ENCODE measurements around the gene HTR3C. TPM values are rescaled to one million over a fixed set of nuclear protein-coding genes. Genes with fewer than 3 reads are reported as not detected.
"Not testable (repeated sequence)": the region's sequence is repeated elsewhere in the genome, so short reads cannot be mapped to it uniquely, and the experiment has no call there.

The HTR3C gene
- total RNA-seq, 3 donors from 2014 or later = not detected

- no peak for TF ChIP-seq CTCF (IDR thresholded peaks at IDR 0.05)
- no peak for TF ChIP-seq POLR2AphosphoS5 (IDR thresholded peaks at IDR 0.05)
- no peak for TF ChIP-seq POLR2A (IDR thresholded peaks at IDR 0.05)
- intact Hi-C loops (cut with DNase I; ENCODE audit: low total_unique reads) = loop anchor here (10.0 kb wide), 1 partner anchor 125 kb away; no protein-coding TSS in a partner anchor
- no peak for DNase-seq (ENCODE audit: low spot score in 2 of 2)
These were observed 23.4 kb upstream of the HTR3C start for GRCh38 chr3:184029443-184029842.

GRCh38 chr3:184030536-184030935 lies 22.3 kb upstream of the HTR3C start:
- no peaks in the 10 kb centered on the region for H3K27me3 ChIP-seq
- H3K9me3 ChIP-seq = no peaks in the 10 kb centered on the region
- no peaks in the 10 kb centered on the region for H3K36me3 ChIP-seq
- H3K4me3 ChIP-seq = no peak overlapping the region
- TF ChIP-seq POLR2AphosphoS5 (IDR thresholded peaks at IDR 0.05) = no peak
- no peak for TF ChIP-seq POLR2A (IDR thresholded peaks at IDR 0.05)
- H3K4me1 ChIP-seq = no peaks in the 10 kb centered on the region
- H3K27ac ChIP-seq = no peak overlapping the region
- DNase-seq (ENCODE audit: low spot score in 2 of 2) = no peak
- intact Hi-C loops (cut with DNase I; ENCODE audit: low total_unique reads) = no loop called here

More at GRCh38 chr3:184029443-184029842, 23.4 kb upstream of the HTR3C start:
- H3K4me3 ChIP-seq = no peak overlapping the region
- H3K36me3 ChIP-seq = no peaks in the 10 kb centered on the region
- no peak overlapping the region for H3K27ac ChIP-seq
- no peaks in the 10 kb centered on the region for H3K27me3 ChIP-seq
- no peaks in the 10 kb centered on the region for H3K4me1 ChIP-seq
- H3K9me3 ChIP-seq = no peaks in the 10 kb centered on the region

- H3K9me3 ChIP-seq = no peaks in the 10 kb centered on the region
- TF ChIP-seq POLR2AphosphoS5 (IDR thresholded peaks at IDR 0.05) (no peak), POLR2A (IDR thresholded peaks at IDR 0.05) (no peak), CTCF (IDR thresholded peaks at IDR 0.05) (no peak)
- no peak within 1 kb of the TSS for H3K27ac ChIP-seq
- no peaks in the 10 kb centered on the region for H3K27me3 ChIP-seq
- no peaks in the 10 kb centered on the region for H3K4me1 ChIP-seq
- DNase-seq (ENCODE audit: low spot score in 2 of 2) = no peak
- intact Hi-C loops (cut with DNase I; ENCODE audit: low total_unique reads) = no loop called here
- H3K36me3 ChIP-seq = no peaks in the 10 kb centered on the region
- H3K4me3 ChIP-seq = no peak within 1 kb of the TSS
These were observed 21.6 kb upstream of the HTR3C start, which contains the start of gene HTR3D for GRCh38 chr3:184031187-184031792. HTR3D (plus strand) TSS chr3:184031742; CDS start chr3:184031742, 0 bp downstream.

- Histone ChIP-seq H3K27ac (no peak overlapping the region), H3K36me3 (no peaks in the 10 kb centered on the region), H3K4me3 (no peak overlapping the region), H3K4me1 (no peaks in the 10 kb centered on the region), H3K9me3 (no peaks in the 10 kb centered on the region), H3K27me3 (no peaks in the 10 kb centered on the region)
- TF ChIP-seq POLR2AphosphoS5 (IDR thresholded peaks at IDR 0.05) (no peak), POLR2A (IDR thresholded peaks at IDR 0.05) (no peak), CTCF (IDR thresholded peaks at IDR 0.05) (no peak)
- DNase-seq (ENCODE audit: low spot score in 2 of 2) = no peak
- intact Hi-C loops (cut with DNase I; ENCODE audit: low total_unique reads) = no loop called here
These were observed 15.0 kb upstream of the HTR3C start for GRCh38 chr3:184037816-184038215.

- H3K27ac ChIP-seq; intact Hi-C loops (cut with DNase I; ENCODE audit: low total_unique reads); DNase-seq (ENCODE audit: low spot score in 2 of 2); H3K27me3 ChIP-seq; H3K9me3 ChIP-seq; H3K4me3 ChIP-seq; H3K4me1 ChIP-seq; H3K36me3 ChIP-seq: not testable (repeated sequence)
These were observed 14.5 kb upstream of the HTR3C start for GRCh38 chr3:184038307-184038706.

- intact Hi-C loops (cut with DNase I; ENCODE audit: low total_unique reads) = no loop called here
- Histone ChIP-seq H3K4me1 (no peaks in the 10 kb centered on the region), H3K4me3 (no peak overlapping the region), H3K36me3 (no peaks in the 10 kb centered on the region), H3K27me3 (no peaks in the 10 kb centered on the region), H3K9me3 (no peaks in the 10 kb centered on the region), H3K27ac (no peak overlapping the region)
- no peak for TF ChIP-seq POLR2AphosphoS5 (IDR thresholded peaks at IDR 0.05)
- TF ChIP-seq CTCF (IDR thresholded peaks at IDR 0.05) = no peak
- no peak for TF ChIP-seq POLR2A (IDR thresholded peaks at IDR 0.05)
- DNase-seq (ENCODE audit: low spot score in 2 of 2) = no peak
These were observed 13.4 kb upstream of the HTR3C start for GRCh38 chr3:184039414-184039813.
